ENCODE results near the gene ZNF552.

ZNF552 gene

DNA sequence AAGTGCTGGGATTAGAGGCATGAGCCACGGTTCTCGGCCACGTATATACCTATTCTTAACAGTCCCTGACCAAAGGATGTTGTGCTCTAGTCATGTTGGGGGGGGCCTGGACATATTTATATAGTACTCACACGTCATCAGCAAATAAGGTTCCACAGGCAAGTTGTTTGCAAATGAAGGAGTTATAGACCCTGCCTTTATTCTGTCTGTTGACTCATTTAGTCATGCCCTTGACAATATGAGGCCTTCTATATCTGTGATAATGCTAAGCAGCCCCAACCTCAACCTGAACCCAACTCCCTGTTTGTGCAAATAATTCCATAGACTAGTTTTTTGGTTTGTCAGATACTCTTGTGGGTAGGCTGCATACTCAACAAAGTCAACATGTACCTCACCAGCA, 36.4 kb downstream of the ZNF552 start:
- Histone ChIP-seq H3K27ac (ENCODE audit: low read length) (no peak overlapping the region), H4K20me1 (ENCODE audit: insufficient read depth, low read length) (peaks cover 79% of the 10 kb centered on the region), H3K27me3 (ENCODE audit: low read depth, low read length) (no peaks in the 10 kb centered on the region), H3K79me2 (ENCODE audit: low read length) (peaks cover 100% of the 10 kb centered on the region), H3K4me1 (ENCODE audit: low read length) (peaks cover 25% of the 10 kb centered on the region), H3K9me3 (ENCODE audit: insufficient read depth, low read length) (no peaks in the 10 kb centered on the region), H3K9ac (ENCODE audit: low read length) (no peak overlapping the region), H3K4me2 (ENCODE audit: low read length) (no peak overlapping the region), H3K4me3 (ENCODE audit: low read length) (no peak overlapping the region), H2AFZ (ENCODE audit: low read depth, low read length) (no peak overlapping the region), H3K36me3 (replicated peaks; ENCODE audit: low read depth, low read length) (peaks cover 76% of the 10 kb centered on the region)
- TF ChIP-seq EZH2phosphoT487 (IDR thresholded peaks at IDR 0.05; ENCODE audit: low read depth), result no peak
- TF ChIP-seq, protein P1, sequence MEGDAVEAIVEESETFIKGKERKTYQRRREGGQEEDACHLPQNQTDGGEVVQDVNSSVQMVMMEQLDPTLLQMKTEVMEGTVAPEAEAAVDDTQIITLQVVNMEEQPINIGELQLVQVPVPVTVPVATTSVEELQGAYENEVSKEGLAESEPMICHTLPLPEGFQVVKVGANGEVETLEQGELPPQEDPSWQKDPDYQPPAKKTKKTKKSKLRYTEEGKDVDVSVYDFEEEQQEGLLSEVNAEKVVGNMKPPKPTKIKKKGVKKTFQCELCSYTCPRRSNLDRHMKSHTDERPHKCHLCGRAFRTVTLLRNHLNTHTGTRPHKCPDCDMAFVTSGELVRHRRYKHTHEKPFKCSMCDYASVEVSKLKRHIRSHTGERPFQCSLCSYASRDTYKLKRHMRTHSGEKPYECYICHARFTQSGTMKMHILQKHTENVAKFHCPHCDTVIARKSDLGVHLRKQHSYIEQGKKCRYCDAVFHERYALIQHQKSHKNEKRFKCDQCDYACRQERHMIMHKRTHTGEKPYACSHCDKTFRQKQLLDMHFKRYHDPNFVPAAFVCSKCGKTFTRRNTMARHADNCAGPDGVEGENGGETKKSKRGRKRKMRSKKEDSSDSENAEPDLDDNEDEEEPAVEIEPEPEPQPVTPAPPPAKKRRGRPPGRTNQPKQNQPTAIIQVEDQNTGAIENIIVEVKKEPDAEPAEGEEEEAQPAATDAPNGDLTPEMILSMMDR (IDR thresholded peaks at IDR 0.05; ENCODE audit: low read depth, low read length), result no peak

DNA sequence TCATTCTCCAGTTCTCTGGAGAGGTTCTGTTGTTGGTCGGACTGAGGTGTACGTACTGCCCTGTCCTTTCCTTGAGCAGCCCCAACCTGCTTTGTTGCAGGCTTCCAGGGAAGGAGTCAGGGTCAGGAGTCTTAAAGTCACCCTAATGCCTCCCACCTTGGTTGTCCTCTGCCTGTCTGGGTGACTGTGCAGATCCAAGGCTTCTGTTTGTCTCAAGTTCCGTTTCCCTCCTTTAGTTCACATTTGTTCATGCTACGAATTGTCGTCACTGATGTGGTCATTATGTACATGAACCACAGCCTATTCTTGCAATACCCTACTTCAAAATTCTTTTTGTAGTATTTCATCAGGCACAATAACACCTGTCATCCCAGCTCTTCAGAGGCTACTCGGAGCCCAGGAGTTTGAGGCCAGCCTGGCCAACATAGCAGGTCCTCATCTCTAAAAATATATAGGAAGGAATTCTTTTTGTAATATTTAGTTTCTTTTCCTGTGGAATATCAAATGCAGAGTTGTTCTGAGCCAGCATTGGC, 37.9 kb downstream of the ZNF552 start:
- TF ChIP-seq, protein P1 (IDR thresholded peaks at IDR 0.05; ENCODE audit: low read depth, low read length), result no peak
- no peak for TF ChIP-seq EZH2phosphoT487 (IDR thresholded peaks at IDR 0.05; ENCODE audit: low read depth)
- H3K9ac ChIP-seq (ENCODE audit: low read length), result no peak overlapping the region
- H4K20me1 ChIP-seq (ENCODE audit: insufficient read depth, low read length), result peaks cover 90% of the 10 kb centered on the region
- H3K27ac ChIP-seq (ENCODE audit: low read length), result peak overlapping the region; percentile 65; the same call in 1 of the 2 replicates
- no peak overlapping the region for H3K4me3 ChIP-seq (ENCODE audit: low read length)
- peaks cover 37% of the 10 kb centered on the region for H3K4me1 ChIP-seq (ENCODE audit: low read length)
- H3K9me3 ChIP-seq (ENCODE audit: insufficient read depth, low read length), result no peaks in the 10 kb centered on the region
- no peaks in the 10 kb centered on the region for H3K27me3 ChIP-seq (ENCODE audit: low read depth, low read length)
- peaks cover 100% of the 10 kb centered on the region for H3K79me2 ChIP-seq (ENCODE audit: low read length)
- H3K36me3 ChIP-seq (replicated peaks; ENCODE audit: low read depth, low read length), result peaks cover 86% of the 10 kb centered on the region
- H2AFZ ChIP-seq (ENCODE audit: low read depth, low read length), result no peak overlapping the region
- H3K4me2 ChIP-seq (ENCODE audit: low read length), result no peak overlapping the region

DNA sequence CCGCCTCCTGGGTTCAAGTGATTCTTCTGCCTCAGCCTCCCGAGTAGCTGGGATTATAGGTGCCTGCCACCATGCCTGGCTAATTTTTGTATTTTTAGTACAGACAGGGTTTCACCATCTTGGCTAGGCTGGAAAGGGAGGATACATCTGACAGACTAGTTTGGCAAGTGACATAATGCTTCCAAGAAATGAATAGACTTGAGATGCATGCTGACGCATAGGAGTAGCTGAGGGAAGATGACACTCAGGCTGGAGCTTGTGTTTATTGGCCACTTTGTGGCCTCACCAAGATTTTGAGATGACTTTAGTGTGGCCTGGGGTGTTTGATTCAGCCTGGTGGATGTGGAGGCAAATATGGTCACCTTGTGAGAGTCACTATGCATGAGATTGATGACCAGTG, 41.2 kb downstream of the ZNF552 start:
- Histone ChIP-seq H3K4me2 (ENCODE audit: low read length) (no peak overlapping the region), H2AFZ (ENCODE audit: low read depth, low read length) (no peak overlapping the region), H3K79me2 (ENCODE audit: low read length) (peaks cover 91% of the 10 kb centered on the region), H3K4me1 (ENCODE audit: low read length) (peaks cover 61% of the 10 kb centered on the region), H3K9me3 (ENCODE audit: insufficient read depth, low read length) (no peaks in the 10 kb centered on the region), H3K4me3 (ENCODE audit: low read length) (no peak overlapping the region), H3K27me3 (ENCODE audit: low read depth, low read length) (no peaks in the 10 kb centered on the region), H3K36me3 (replicated peaks; ENCODE audit: low read depth, low read length) (peaks cover 67% of the 10 kb centered on the region), H3K9ac (ENCODE audit: low read length) (no peak overlapping the region), H4K20me1 (ENCODE audit: insufficient read depth, low read length) (peaks cover 59% of the 10 kb centered on the region), H3K27ac (ENCODE audit: low read length) (no peak overlapping the region; the same call in 1 of the 2 replicates)
- TF ChIP-seq, protein P1 (IDR thresholded peaks at IDR 0.05; ENCODE audit: low read depth, low read length), result no peak
- TF ChIP-seq EZH2phosphoT487 (IDR thresholded peaks at IDR 0.05; ENCODE audit: low read depth), result no peak

DNA sequence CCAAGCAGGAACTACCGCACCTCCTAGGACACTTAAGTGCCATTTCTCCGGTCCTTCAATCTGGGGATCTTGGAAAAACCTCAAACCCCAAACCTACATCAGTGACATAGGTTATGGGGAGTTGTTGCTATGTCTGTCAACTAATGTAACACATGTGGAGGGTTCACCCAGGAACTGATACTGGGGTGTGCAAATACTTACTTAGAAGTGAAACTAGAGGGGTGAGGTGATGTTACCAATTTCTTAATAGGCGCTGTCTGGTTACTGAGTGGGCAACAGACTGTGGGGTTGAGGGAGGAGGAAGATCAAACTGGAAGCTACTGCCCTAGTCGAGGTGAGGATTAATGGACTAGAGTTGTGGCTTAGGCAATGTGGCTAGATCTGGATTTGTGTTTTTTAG, 43.3 kb downstream of the ZNF552 start:
- Histone ChIP-seq H3K4me2 (ENCODE audit: low read length) (peak overlapping the region; percentile 72), H3K9me3 (ENCODE audit: insufficient read depth, low read length) (no peaks in the 10 kb centered on the region), H3K79me2 (ENCODE audit: low read length) (peaks cover 70% of the 10 kb centered on the region), H2AFZ (ENCODE audit: low read depth, low read length) (no peak overlapping the region), H3K9ac (ENCODE audit: low read length) (peak overlapping the region; percentile 36; the same call in 1 of the 2 replicates), H3K4me1 (ENCODE audit: low read length) (peaks cover 75% of the 10 kb centered on the region), H3K27me3 (ENCODE audit: low read depth, low read length) (no peaks in the 10 kb centered on the region), H4K20me1 (ENCODE audit: insufficient read depth, low read length) (peaks cover 40% of the 10 kb centered on the region), H3K36me3 (replicated peaks; ENCODE audit: low read depth, low read length) (peaks cover 52% of the 10 kb centered on the region), H3K27ac (ENCODE audit: low read length) (peak overlapping the region; percentile 97), H3K4me3 (ENCODE audit: low read length) (peak overlapping the region; percentile 87)
- TF ChIP-seq, protein P1 (IDR thresholded peaks at IDR 0.05; ENCODE audit: low read depth, low read length), result no peak
- no peak for TF ChIP-seq EZH2phosphoT487 (IDR thresholded peaks at IDR 0.05; ENCODE audit: low read depth)
